Measurements from ENCODE around the gene DARS2. TPM values are rescaled to one million over a fixed set of nuclear protein-coding genes. Genes with fewer than 3 reads are reported as not detected.

The DARS2 gene
- total and polyA plus RNA-seq, 10 of the 15 experiments (the other 5 are each of a cell fraction or from before 2014, with no cell fraction given) = 23.9 to 69.7 (median 37.3) TPM

DNA sequence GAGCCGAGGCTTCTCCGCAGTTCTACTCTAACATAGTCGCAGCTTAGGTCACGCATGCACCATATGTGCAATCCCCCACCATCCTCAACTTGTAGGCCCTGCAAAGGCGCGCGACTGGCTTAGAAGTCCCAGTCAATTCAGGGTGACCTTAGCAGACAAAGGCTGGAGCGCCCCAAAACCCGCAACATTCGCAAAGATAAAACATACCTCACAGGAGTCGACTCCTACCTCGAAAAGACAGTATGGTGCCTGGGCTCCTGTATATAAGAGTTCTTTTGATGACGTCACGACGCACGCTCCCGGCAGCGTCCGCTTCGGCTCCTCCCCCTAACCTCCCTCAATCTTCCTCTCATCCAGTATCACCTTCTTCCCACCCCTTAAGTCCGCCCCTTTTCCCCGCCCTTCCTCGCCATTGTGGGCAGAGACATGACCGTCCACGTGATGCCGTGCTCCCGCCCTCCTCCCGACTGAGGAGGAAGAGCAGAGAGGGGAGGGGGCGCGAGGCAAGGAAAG lies 43.3 kb downstream of the DARS2 start, which contains the start of gene GAS5 (continued):
- TF ChIP-seq, protein P1, sequence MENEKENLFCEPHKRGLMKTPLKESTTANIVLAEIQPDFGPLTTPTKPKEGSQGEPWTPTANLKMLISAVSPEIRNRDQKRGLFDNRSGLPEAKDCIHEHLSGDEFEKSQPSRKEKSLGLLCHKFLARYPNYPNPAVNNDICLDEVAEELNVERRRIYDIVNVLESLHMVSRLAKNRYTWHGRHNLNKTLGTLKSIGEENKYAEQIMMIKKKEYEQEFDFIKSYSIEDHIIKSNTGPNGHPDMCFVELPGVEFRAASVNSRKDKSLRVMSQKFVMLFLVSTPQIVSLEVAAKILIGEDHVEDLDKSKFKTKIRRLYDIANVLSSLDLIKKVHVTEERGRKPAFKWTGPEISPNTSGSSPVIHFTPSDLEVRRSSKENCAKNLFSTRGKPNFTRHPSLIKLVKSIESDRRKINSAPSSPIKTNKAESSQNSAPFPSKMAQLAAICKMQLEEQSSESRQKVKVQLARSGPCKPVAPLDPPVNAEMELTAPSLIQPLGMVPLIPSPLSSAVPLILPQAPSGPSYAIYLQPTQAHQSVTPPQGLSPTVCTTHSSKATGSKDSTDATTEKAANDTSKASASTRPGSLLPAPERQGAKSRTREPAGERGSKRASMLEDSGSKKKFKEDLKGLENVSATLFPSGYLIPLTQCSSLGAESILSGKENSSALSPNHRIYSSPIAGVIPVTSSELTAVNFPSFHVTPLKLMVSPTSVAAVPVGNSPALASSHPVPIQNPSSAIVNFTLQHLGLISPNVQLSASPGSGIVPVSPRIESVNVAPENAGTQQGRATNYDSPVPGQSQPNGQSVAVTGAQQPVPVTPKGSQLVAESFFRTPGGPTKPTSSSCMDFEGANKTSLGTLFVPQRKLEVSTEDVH (IDR thresholded peaks at IDR 0.05; ENCODE audit: low read depth, partially characterized antibody) = peak; percentile 75
- TF ChIP-seq MEF2B (IDR thresholded peaks at IDR 0.05; ENCODE audit: partially characterized antibody, poor library complexity, severe bottlenecking) = no peak
- peak; percentile 91 for TF ChIP-seq HDAC6 (IDR thresholded peaks at IDR 0.05; ENCODE audit: unreplicated experiment)
- peak; percentile 32; the same call in 1 of the 2 replicates for TF ChIP-seq JUND (IDR thresholded peaks at IDR 0.05; ENCODE audit: low read depth, low read length)
- peak; percentile 100 for TF ChIP-seq PML (IDR thresholded peaks at IDR 0.05; ENCODE audit: low read length)
- peak; percentile 28; the same call in 1 of the 2 replicates for TF ChIP-seq JUNB (IDR thresholded peaks at IDR 0.05)
- TF ChIP-seq CHD2 (IDR thresholded peaks at IDR 0.05; ENCODE audit: borderline replicate concordance, low read depth, low read length) = 0 out of 2 replicates have a peak, but pooled peaks have one; percentile 18
- TF ChIP-seq NFYB (IDR thresholded peaks at IDR 0.05; ENCODE audit: insufficient read depth, low read depth, low read length) = no peak; the same call in 1 of the 2 replicates
- TF ChIP-seq, protein P2, sequence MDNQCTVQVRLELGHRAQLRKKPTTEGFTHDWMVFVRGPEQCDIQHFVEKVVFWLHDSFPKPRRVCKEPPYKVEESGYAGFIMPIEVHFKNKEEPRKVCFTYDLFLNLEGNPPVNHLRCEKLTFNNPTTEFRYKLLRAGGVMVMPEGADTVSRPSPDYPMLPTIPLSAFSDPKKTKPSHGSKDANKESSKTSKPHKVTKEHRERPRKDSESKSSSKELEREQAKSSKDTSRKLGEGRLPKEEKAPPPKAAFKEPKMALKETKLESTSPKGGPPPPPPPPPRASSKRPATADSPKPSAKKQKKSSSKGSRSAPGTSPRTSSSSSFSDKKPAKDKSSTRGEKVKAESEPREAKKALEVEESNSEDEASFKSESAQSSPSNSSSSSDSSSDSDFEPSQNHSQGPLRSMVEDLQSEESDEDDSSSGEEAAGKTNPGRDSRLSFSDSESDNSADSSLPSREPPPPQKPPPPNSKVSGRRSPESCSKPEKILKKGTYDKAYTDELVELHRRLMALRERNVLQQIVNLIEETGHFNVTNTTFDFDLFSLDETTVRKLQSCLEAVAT (IDR thresholded peaks at IDR 0.05) = peak; percentile 85; the same call in 1 of the 2 replicates
- no peak for TF ChIP-seq SUPT20H (IDR thresholded peaks at IDR 0.05; ENCODE audit: borderline replicate concordance, control insufficient read depth, low read depth, low read length)
- TF ChIP-seq, protein P3, sequence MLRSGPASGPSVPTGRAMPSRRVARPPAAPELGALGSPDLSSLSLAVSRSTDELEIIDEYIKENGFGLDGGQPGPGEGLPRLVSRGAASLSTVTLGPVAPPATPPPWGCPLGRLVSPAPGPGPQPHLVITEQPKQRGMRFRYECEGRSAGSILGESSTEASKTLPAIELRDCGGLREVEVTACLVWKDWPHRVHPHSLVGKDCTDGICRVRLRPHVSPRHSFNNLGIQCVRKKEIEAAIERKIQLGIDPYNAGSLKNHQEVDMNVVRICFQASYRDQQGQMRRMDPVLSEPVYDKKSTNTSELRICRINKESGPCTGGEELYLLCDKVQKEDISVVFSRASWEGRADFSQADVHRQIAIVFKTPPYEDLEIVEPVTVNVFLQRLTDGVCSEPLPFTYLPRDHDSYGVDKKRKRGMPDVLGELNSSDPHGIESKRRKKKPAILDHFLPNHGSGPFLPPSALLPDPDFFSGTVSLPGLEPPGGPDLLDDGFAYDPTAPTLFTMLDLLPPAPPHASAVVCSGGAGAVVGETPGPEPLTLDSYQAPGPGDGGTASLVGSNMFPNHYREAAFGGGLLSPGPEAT (IDR thresholded peaks at IDR 0.05; ENCODE audit: low read depth) = peak; percentile 39; the same call in 1 of the 2 replicates
- TF ChIP-seq ATF7 (IDR thresholded peaks at IDR 0.05; ENCODE audit: low read depth) = peak; percentile 100
- no peak for TF ChIP-seq BCL11A (IDR thresholded peaks at IDR 0.05; ENCODE audit: low read depth, low read length)
- no peak for TF ChIP-seq ZNF274 (IDR thresholded peaks at IDR 0.05; ENCODE audit: insufficient read depth, insufficient read length)
- TF ChIP-seq IRF3 (IDR thresholded peaks at IDR 0.05) = no peak
- TF ChIP-seq, protein P4, sequence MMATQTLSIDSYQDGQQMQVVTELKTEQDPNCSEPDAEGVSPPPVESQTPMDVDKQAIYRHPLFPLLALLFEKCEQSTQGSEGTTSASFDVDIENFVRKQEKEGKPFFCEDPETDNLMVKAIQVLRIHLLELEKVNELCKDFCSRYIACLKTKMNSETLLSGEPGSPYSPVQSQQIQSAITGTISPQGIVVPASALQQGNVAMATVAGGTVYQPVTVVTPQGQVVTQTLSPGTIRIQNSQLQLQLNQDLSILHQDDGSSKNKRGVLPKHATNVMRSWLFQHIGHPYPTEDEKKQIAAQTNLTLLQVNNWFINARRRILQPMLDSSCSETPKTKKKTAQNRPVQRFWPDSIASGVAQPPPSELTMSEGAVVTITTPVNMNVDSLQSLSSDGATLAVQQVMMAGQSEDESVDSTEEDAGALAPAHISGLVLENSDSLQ (IDR thresholded peaks at IDR 0.05) = peak; percentile 85
- TF ChIP-seq SMAD5 (IDR thresholded peaks at IDR 0.05; ENCODE audit: low read depth) = peak; percentile 99
- 0 out of 2 replicates have a peak, but pooled peaks have one; percentile 63 for TF ChIP-seq PAX5 (IDR thresholded peaks at IDR 0.05; ENCODE audit: borderline replicate concordance, low read depth, low read length)
- no peak for TF ChIP-seq NR2C2 (IDR thresholded peaks at IDR 0.05; ENCODE audit: borderline replicate concordance, control insufficient read depth, insufficient read length, low read depth)
- TF ChIP-seq, protein P5, sequence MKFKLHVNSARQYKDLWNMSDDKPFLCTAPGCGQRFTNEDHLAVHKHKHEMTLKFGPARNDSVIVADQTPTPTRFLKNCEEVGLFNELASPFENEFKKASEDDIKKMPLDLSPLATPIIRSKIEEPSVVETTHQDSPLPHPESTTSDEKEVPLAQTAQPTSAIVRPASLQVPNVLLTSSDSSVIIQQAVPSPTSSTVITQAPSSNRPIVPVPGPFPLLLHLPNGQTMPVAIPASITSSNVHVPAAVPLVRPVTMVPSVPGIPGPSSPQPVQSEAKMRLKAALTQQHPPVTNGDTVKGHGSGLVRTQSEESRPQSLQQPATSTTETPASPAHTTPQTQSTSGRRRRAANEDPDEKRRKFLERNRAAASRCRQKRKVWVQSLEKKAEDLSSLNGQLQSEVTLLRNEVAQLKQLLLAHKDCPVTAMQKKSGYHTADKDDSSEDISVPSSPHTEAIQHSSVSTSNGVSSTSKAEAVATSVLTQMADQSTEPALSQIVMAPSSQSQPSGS (IDR thresholded peaks at IDR 0.05; ENCODE audit: low read length) = peak; percentile 60; the same call in 1 of the 2 replicates
- TF ChIP-seq RFX5 (IDR thresholded peaks at IDR 0.05; ENCODE audit: low read depth, low read length) = 0 out of 2 replicates have a peak, but pooled peaks have one; percentile 30

Measured in GM12878 (cell line).